ENCODE measurements around the gene SMARCD1. TPM values are rescaled to one million over a fixed set of nuclear protein-coding genes. Genes with fewer than 3 reads are reported as not detected.
A peak's percentile ranks its signal among the peaks of the same experiment; 100 is the strongest.

The SMARCD1 gene
- total and polyA plus RNA-seq, 8 donors, result 2.9 to 75.9 (median 18.6) TPM

DNA sequence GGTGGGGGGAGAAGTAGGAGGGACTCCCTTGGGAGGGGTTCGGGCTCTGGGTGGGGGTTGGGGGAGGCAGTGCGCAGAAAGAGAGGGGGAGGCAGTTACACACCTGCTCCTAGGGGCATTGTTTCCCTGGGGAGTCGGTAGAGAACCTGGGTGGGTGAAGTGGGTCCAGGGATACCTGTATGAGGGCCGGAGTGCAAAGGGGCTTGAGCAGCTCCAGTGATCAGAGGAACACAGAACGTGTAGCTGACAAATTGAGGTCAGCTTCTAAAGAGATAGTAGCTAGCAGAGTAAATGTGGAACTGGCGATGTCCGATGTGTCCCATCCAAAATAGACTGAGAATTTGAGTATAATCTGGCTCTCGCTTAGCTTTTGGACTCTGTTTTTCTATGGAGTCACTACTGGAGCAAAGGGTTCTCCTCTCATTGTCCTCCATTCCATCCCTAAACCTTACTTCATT, 502 bp downstream of the SMARCD1 start:
- intact Hi-C loops (cut with DNase I; ENCODE audit: low total_unique reads), result no loop called here
- Histone ChIP-seq H3K27me3 (no peaks in the 10 kb centered on the region), H3K9me3 (no peaks in the 10 kb centered on the region), H3K4me3 (peak overlapping the region; percentile 91 to 99 (median 97)), H3K27ac (peak overlapping the region; percentile 96 to 98 (median 97)), H3K36me3 (peaks cover 33 to 45% (median 43%) of the 10 kb centered on the region in 4 donors), H3K4me1 (peaks cover 14 to 44% (median 26%) of the 10 kb centered on the region in 4 donors)
- TF ChIP-seq POLR2AphosphoS5 (IDR thresholded peaks at IDR 0.05), result no peak
- no peak for TF ChIP-seq POLR2A (IDR thresholded peaks at IDR 0.05)
- no peak for TF ChIP-seq EP300 (IDR thresholded peaks at IDR 0.05)
- TF ChIP-seq, protein P1, sequence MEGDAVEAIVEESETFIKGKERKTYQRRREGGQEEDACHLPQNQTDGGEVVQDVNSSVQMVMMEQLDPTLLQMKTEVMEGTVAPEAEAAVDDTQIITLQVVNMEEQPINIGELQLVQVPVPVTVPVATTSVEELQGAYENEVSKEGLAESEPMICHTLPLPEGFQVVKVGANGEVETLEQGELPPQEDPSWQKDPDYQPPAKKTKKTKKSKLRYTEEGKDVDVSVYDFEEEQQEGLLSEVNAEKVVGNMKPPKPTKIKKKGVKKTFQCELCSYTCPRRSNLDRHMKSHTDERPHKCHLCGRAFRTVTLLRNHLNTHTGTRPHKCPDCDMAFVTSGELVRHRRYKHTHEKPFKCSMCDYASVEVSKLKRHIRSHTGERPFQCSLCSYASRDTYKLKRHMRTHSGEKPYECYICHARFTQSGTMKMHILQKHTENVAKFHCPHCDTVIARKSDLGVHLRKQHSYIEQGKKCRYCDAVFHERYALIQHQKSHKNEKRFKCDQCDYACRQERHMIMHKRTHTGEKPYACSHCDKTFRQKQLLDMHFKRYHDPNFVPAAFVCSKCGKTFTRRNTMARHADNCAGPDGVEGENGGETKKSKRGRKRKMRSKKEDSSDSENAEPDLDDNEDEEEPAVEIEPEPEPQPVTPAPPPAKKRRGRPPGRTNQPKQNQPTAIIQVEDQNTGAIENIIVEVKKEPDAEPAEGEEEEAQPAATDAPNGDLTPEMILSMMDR (IDR thresholded peaks at IDR 0.05), result no peak
- no peak for DNase-seq
- WGBS, 5 donors, result 4 to 7% (median 6%) methylated on average over 8 of the region's 8 CpGs

DNA sequence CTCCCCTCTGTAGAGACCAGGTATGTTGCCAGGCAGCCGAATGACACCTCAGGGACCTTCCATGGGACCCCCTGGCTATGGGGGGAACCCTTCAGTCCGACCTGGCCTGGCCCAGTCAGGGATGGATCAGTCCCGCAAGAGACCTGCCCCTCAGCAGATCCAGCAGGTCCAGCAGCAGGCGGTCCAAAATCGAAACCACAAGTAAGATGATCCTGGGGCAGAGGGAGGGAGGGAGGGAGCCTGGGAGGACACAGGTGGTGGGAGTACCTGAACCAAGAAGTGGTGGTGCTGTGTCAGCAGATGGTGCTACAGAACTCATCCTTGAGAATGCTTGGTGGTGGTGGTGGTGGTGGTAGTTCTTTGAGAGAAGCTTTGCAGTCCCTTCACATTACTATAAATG, 1.0 kb downstream of the SMARCD1 start:
- no peaks in the 10 kb centered on the region for H3K9me3 ChIP-seq
- H3K4me1 ChIP-seq, result peaks cover 14 to 44% (median 26%) of the 10 kb centered on the region in 4 donors
- intact Hi-C loops (cut with DNase I; ENCODE audit: low total_unique reads), result no loop called here
- H3K4me3 ChIP-seq, result peak overlapping the region in 3 of 4 donors; percentile 91 to 98 (median 96)
- peaks cover 37 to 50% (median 48%) of the 10 kb centered on the region in 4 donors for H3K36me3 ChIP-seq
- no peak for DNase-seq
- TF ChIP-seq, protein P1 (IDR thresholded peaks at IDR 0.05), result no peak
- no peak for TF ChIP-seq POLR2AphosphoS5 (IDR thresholded peaks at IDR 0.05)
- TF ChIP-seq POLR2A (IDR thresholded peaks at IDR 0.05), result no peak
- TF ChIP-seq EP300 (IDR thresholded peaks at IDR 0.05), result no peak
- H3K27me3 ChIP-seq, result no peaks in the 10 kb centered on the region
- 51 to 66% (median 55%) methylated on average over 1 to 5 of the region's 5 CpGs for WGBS, 5 donors
- peak overlapping the region in 4 of 5 donors; percentile 96 to 98 (median 97) for H3K27ac ChIP-seq

DNA sequence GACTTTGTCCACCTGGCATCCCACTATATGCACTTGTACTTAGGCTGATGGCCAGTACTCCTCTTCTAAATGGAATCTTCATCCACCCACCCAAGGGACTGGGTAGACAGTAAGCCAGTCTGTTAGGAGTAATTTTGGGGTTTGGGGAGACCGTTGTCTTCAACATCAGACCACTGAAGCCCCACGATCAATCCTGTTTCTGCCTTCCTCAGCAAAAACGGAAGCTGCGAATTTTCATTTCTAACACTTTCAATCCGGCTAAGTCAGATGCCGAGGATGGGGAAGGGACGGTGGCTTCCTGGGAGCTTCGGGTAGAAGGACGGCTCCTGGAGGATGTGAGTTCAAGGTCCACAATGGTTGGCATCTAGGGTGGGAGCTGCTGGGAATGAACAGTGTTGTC, 2.0 kb downstream of the SMARCD1 start:
- peaks cover 14 to 44% (median 26%) of the 10 kb centered on the region in 4 donors for H3K4me1 ChIP-seq
- no peak overlapping the region for H3K4me3 ChIP-seq
- no peak for TF ChIP-seq EP300 (IDR thresholded peaks at IDR 0.05)
- TF ChIP-seq, protein P1 (IDR thresholded peaks at IDR 0.05), result no peak
- no peak for TF ChIP-seq POLR2AphosphoS5 (IDR thresholded peaks at IDR 0.05)
- TF ChIP-seq POLR2A (IDR thresholded peaks at IDR 0.05), result no peak
- WGBS, 5 donors, result 79 to 89% (median 84%) methylated on average over 9 of the region's 9 CpGs
- H3K27me3 ChIP-seq, result no peaks in the 10 kb centered on the region
- intact Hi-C loops (cut with DNase I; ENCODE audit: low total_unique reads), result no loop called here
- no peak overlapping the region for H3K27ac ChIP-seq
- no peaks in the 10 kb centered on the region for H3K9me3 ChIP-seq
- no peak for DNase-seq
- peaks cover 45 to 60% (median 58%) of the 10 kb centered on the region in 4 donors for H3K36me3 ChIP-seq

DNA sequence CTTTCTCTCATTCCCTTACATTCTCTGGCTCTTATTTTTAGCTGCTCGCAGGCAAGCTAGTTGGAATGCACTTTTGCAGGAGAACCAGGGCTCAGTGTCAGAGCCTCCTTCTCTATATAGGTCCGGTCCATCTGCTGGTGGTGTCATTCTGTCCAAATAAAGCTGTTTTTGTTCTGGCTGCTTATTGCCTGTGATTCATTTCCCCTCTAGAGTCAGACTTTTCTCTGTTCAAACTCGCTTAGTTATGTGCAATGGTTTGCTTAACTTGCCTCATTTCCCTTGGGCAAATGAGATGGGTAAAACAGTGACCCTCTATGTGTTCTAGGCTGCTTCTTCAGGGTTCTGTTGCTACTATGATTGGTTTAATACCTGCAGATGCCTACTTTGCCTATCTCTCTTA, 2.9 kb downstream of the SMARCD1 start:
- Histone ChIP-seq H3K4me3 (no peak overlapping the region), H3K36me3 (peaks cover 54 to 69% (median 66%) of the 10 kb centered on the region in 4 donors), H3K9me3 (no peaks in the 10 kb centered on the region), H3K27ac (no peak overlapping the region), H3K27me3 (no peaks in the 10 kb centered on the region), H3K4me1 (peaks cover 14 to 44% (median 26%) of the 10 kb centered on the region in 4 donors)
- intact Hi-C loops (cut with DNase I; ENCODE audit: low total_unique reads), result no loop called here
- TF ChIP-seq, protein P1 (IDR thresholded peaks at IDR 0.05), result no peak
- TF ChIP-seq POLR2A (IDR thresholded peaks at IDR 0.05) (no peak), EP300 (IDR thresholded peaks at IDR 0.05) (no peak), POLR2AphosphoS5 (IDR thresholded peaks at IDR 0.05) (no peak)
- WGBS, 5 donors, result 65 to 79% (median 74%) methylated on average over 3 of the region's 3 CpGs
- no peak for DNase-seq
